ENCODE results near the gene TRIM71.
A peak's percentile ranks its signal among the peaks of the same experiment; 100 is the strongest.

Gene TRIM71

GRCh38 chr3:32850226-32850625 is 32.4 kb downstream of the TRIM71 start:
- no peak for DNase-seq (ENCODE audit: low read depth in 1 of 2, low spot score in 1 of 2)
- in situ Hi-C loops (cut with HindIII; ENCODE audit: low pct_unique_long_range_greater_than_20kb, low sequenced_read_pairs), result no loop called here
- no peak for TF ChIP-seq JUND (IDR thresholded peaks at IDR 0.05; ENCODE audit: low read depth)

GRCh38 chr3:32850636-32851035 is 32.8 kb downstream of the TRIM71 start:
- in situ Hi-C loops (cut with HindIII; ENCODE audit: low pct_unique_long_range_greater_than_20kb, low sequenced_read_pairs), result no loop called here
- no peak for TF ChIP-seq JUND (IDR thresholded peaks at IDR 0.05; ENCODE audit: low read depth)
- no peak for DNase-seq (ENCODE audit: low read depth in 1 of 2, low spot score in 1 of 2)

- no peak for DNase-seq (ENCODE audit: low read depth in 1 of 2, low spot score in 1 of 2)
- in situ Hi-C loops (cut with HindIII; ENCODE audit: low pct_unique_long_range_greater_than_20kb, low sequenced_read_pairs), result no loop called here
- no peak for TF ChIP-seq JUND (IDR thresholded peaks at IDR 0.05; ENCODE audit: low read depth)
Observed at GRCh38 chr3:32852146-32852545, 34.3 kb downstream of the TRIM71 start.

GRCh38 chr3:32855350-32855953 is 37.7 kb downstream of the TRIM71 start:
- in situ Hi-C loops (cut with HindIII; ENCODE audit: low pct_unique_long_range_greater_than_20kb, low sequenced_read_pairs), result no loop called here
- no peak for TF ChIP-seq JUND (IDR thresholded peaks at IDR 0.05; ENCODE audit: low read depth)
- no peak for DNase-seq (ENCODE audit: low read depth in 1 of 2, low spot score in 1 of 2)

- TF ChIP-seq JUND (IDR thresholded peaks at IDR 0.05; ENCODE audit: low read depth), result no peak
- peak in 1 of 2 experiments; percentile 21 for DNase-seq (ENCODE audit: low read depth in 1 of 2, low spot score in 1 of 2)
- in situ Hi-C loops (cut with HindIII; ENCODE audit: low pct_unique_long_range_greater_than_20kb, low sequenced_read_pairs), result no loop called here
Observed at GRCh38 chr3:32856355-32856889, 38.6 kb downstream of the TRIM71 start.

GRCh38 chr3:32856901-32857507 is 39.2 kb downstream of the TRIM71 start:
- DNase-seq (ENCODE audit: low read depth in 1 of 2, low spot score in 1 of 2), result no peak
- in situ Hi-C loops (cut with HindIII; ENCODE audit: low pct_unique_long_range_greater_than_20kb, low sequenced_read_pairs), result no loop called here

GRCh38 chr3:32857921-32858320 is 40.1 kb downstream of the TRIM71 start:
- in situ Hi-C loops (cut with HindIII; ENCODE audit: low pct_unique_long_range_greater_than_20kb, low sequenced_read_pairs), result no loop called here
- TF ChIP-seq JUND (IDR thresholded peaks at IDR 0.05; ENCODE audit: low read depth), result no peak
- DNase-seq (ENCODE audit: low read depth in 1 of 2, low spot score in 1 of 2), result no peak

More at GRCh38 chr3:32856901-32857507, 39.2 kb downstream of the TRIM71 start:
- TF ChIP-seq JUND (IDR thresholded peaks at IDR 0.05; ENCODE audit: low read depth), result no peak

GRCh38 chr3:32859604-32860237 is 41.9 kb downstream of the TRIM71 start:
- no peak for DNase-seq (ENCODE audit: low read depth in 1 of 2, low spot score in 1 of 2)
- TF ChIP-seq JUND (IDR thresholded peaks at IDR 0.05; ENCODE audit: low read depth), result no peak
- in situ Hi-C loops (cut with HindIII; ENCODE audit: low pct_unique_long_range_greater_than_20kb, low sequenced_read_pairs), result no loop called here

GRCh38 chr3:32860499-32860898 is 42.7 kb downstream of the TRIM71 start:
- in situ Hi-C loops (cut with HindIII; ENCODE audit: low pct_unique_long_range_greater_than_20kb, low sequenced_read_pairs), result no loop called here
- TF ChIP-seq JUND (IDR thresholded peaks at IDR 0.05; ENCODE audit: low read depth), result no peak
- DNase-seq (ENCODE audit: low read depth in 1 of 2, low spot score in 1 of 2), result no peak

- no peak for DNase-seq (ENCODE audit: low read depth in 1 of 2, low spot score in 1 of 2)
- no peak for TF ChIP-seq JUND (IDR thresholded peaks at IDR 0.05; ENCODE audit: low read depth)
- in situ Hi-C loops (cut with HindIII; ENCODE audit: low pct_unique_long_range_greater_than_20kb, low sequenced_read_pairs), result no loop called here
Observed at GRCh38 chr3:32861681-32862080, 43.9 kb downstream of the TRIM71 start.

GRCh38 chr3:32862247-32862935 is 44.6 kb downstream of the TRIM71 start:
- no peak for TF ChIP-seq JUND (IDR thresholded peaks at IDR 0.05; ENCODE audit: low read depth)
- in situ Hi-C loops (cut with HindIII; ENCODE audit: low pct_unique_long_range_greater_than_20kb, low sequenced_read_pairs), result no loop called here
- DNase-seq (ENCODE audit: low read depth in 1 of 2, low spot score in 1 of 2), result no peak

- TF ChIP-seq JUND (IDR thresholded peaks at IDR 0.05; ENCODE audit: low read depth), result no peak
- no peak for DNase-seq (ENCODE audit: low read depth in 1 of 2, low spot score in 1 of 2)
- in situ Hi-C loops (cut with HindIII; ENCODE audit: low pct_unique_long_range_greater_than_20kb, low sequenced_read_pairs), result no loop called here
Observed at GRCh38 chr3:32862936-32863487, 45.2 kb downstream of the TRIM71 start.

Measured in T47D (cell line).